NCI-H526 treated with DMSO at 0.1 percent for 48 hours (cell line): ENCODE results near the gene MRI1.
A peak's percentile ranks its signal among the peaks of the same experiment; 100 is the strongest.
"Not testable (repeated sequence)": the region's sequence is repeated elsewhere in the genome, so short reads cannot be mapped to it uniquely, and the experiment has no call there.

Experiments
- DNase-seq: peaks from one replicate; lab custom pipeline; 2025; lab: John Stamatoyannopoulos, UW

The MRI1 gene

DNA sequence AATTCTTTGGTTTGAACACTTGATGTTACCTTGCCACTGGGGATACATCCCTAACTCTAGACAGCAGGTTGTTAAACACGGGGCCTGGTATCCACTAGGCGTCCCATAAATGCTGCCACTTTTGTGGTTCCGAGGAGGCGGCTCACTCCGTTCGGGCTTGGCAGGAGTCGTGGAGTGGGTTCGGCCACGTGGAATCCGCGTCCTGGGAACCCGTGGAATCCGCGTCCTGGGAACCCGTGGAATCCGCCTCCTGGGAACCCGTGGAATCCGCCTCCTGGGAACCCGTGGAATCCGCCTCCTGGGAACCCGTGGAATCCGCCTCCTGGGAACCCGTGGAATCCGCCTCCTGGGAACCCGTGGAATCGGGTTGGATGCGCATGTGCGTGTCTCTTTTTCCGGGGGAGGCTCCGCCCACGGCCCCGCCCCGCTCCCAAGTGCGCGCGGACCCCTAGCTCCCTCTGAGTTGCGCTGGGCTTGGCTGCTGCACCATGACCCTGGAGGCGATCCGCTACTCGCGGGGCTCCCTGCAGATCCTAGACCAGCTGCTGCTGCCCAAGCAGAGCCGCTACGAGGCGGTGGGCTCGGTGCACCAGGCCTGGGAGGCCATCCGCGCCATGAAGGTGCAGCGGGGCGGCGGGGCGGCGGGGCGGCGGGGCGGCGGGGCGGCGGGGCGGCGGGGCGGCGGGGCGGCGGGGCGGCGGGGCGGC, at the start of gene MRI1:
MRI1 (plus strand) TSS at position 422 of the 707 bp plus-strand sequence; CDS start at position 489, 67 bp downstream.
- DNase-seq: peak; percentile 4

DNA sequence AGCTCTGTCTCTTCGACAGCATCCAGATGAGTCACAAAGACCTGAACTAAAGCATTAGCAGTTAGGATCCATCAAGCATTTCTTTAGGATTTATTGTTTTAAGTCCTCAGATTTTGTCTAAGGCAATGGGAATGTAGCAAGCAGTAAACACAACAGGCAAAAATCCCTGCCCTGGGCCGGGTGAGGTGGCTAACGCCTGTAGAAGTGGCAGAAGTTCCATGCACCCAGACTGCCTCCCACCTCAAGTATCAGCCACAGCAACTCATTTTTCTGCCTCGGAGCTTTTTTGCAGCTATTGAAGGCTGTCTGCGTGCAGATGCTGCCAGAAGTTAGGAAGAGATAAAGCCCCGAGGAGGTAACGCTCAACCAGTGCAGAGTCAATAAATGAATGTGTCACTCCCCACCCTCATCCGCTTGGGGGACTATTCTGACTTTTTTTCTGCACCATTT, 47.1 kb upstream of the MRI1 start:
- no peak for DNase-seq

DNA sequence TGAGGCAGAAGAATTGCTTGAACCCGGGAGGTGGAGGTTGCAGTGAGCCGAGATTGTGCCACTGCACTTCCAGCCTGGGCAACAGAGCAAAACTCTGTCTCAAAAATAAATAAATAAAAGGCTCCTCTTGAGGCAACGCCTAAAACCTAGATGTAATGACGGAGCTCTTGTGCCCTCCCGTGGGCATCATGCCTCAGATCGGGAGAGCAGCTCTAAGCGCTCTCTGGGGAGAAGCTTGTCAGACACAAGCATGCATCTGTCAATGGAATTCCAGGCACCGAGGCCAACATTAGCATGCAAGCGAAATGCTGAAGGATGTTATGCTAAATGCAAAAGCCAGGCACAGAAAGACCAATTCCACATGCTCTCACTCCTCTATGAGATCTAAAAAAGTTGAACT, 45.6 kb upstream of the MRI1 start:
- peak; percentile 20 for DNase-seq

DNA sequence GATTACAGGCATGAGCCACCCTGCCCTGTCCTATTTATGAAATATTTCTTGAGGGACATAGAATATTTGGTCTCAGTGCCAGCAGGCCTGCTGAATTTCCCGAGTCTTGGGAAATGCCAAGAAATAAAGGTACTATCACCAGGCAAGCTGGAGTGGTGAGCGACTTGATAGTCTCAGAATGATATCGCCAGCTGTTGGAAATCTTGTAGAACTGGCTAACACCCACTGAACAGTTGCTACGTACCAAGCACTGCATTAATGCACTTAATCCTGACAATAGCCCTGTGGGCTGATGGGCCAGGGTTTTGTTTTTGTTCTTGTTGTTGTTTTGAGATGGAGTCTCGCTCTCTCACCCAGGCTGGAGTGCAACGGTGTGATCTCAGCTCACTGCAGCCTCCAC, 42.2 kb upstream of the MRI1 start:
- DNase-seq: no peak

DNA sequence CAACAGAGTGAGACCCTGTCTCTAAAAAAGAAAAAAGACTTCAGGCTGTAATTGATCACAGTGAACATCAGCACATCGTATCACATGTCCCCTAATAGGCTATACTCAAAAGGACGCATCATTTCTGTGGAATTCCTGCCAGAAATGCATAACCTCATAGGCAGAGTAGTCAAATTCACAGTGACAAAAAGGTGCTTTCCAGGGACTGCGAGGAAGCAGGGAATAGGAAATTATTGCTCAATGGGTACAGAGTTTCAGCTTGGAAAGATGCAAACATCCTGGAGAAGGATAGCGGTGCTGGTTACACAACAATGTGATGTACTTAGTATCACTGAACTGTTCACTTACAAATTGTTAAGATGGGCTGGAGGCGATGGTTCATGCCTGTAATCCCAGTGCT, 41.1 kb upstream of the MRI1 start:
- no peak for DNase-seq

DNA sequence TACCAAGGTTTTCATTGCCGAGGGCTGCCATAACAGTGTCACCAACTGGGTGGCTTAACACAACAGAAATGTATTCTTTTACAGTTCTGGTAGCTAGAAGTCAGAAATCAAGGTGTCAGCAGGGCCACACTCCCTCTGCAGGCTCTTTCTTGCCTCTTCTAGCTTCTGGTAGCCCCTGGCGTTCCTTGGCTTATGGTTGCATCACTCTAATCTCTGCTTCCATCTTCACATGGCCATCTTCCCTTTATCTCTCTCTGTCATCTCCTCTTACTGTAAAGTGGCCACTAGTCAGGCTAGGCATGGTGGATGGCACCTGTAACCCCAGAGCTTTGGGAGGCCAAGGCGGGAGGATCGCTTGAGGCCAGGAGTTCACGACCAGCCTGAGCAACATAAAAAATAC, 38.0 kb upstream of the MRI1 start:
- no peak for DNase-seq

DNA sequence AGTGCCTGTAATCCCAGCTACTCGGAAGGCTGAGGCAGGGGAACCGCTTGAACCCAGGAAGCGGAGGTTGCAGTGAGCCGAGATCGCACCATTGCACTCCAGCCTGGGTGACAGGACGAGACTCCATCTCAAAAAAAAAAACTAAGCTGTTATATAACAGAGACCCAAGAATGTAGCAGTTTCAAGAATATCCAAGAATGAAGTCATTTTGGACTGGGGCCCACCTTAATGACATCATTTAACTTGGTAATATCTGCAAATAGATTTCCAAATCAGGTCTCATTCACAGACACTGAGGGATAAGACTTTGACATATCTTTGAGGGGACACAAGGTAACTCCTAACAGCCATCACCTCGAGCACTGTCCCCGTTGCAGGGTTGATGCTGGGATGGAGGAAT, 36.5 kb upstream of the MRI1 start:
- DNase-seq: no peak

DNA sequence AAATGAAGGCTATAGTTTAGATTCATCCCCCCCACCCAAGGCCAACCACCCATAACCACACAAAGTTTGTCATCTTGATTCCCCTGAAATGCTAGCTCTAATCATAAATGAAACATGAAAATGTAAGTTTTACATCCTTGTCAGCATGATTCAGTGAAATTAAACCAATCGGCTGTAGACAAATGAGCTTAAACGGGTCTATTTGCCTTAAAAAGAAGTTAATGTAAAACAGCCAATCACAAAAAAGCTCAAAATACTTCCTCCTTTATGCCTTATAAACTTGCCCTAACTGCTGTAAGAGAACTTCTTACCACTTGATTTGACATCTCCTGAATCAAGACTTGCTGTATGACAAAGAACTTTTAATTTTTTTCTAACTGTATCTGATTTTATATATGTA, 34.5 kb upstream of the MRI1 start:
- no peak for DNase-seq

DNA sequence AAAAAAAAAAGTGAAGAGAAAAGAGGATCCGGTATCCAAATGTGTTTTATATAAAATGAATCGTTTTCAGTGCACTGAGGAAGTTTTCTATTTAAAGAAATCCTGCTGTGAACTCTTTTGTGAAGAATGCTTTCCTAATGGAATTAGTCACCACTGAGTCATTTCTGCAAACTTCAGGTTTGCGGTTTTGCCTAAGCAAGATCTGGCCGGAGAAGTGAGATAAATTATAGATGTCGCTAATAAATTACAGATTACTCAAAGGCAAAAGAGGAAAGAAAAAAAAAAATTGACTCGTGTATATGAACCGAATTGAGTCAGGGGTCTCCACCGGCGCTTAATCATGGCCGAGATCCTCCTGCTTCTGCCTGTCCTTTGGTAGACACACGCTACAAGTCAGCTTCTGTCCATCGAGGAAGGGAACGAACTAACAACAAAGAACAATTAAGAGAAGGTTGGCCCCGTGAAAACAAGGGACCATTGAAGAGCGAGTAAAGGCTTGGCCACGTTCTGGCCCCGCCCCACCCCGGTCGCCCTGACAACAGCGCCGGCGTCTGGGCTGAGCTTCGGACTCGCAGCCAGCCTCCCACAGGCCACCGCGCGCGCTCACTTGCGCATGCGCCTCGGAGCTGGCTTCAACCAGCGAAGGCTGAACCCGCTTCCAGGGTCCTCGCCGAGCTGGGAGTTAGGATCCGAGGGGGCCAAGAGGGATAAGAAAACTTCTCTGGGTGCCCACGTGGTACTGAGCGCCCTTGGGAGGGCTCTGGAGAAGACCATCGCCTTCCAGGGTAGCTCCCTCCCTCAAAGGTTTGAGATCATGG, 33.0 kb upstream of the MRI1 start:
- peak; percentile 91 for DNase-seq

DNA sequence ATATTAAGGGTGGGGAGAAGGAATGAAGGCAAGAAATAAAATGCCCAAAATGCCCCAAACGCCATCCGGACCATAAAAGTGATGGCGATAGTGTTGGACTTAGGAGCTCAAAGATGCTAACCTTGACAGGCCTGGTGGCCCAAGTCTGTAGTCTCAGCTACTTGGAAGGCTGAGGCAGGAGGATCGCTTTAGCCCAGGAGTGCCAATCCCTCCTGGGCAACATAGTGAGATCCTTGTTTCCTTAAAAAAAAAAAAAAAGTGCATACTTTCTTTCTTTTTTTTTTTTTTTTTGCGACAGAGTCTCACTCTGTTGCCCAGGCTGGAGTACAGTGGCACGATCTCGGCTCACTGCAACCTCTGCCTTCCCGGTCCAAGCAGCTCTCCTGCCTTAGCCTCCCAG, 32.0 kb upstream of the MRI1 start:
- DNase-seq: no peak

DNA sequence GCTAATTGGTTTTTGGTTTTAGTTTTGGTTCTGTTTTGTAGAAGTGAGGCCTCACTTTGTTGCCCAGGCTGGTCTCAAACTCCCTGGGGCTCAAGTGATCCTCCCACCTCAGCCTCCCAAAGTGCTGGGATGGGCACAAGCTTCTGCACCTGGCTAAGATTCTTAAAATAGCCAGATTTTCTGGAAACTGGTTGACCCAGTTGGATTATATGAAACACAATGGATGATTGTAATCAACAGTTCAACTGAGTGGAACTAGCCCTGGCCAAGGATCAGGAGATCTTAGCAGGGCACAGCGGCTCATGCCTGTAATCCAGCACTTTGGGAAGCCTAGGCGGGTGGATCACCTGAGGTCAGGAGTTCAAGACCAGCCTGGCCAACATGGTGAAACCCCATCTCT, 29.6 kb upstream of the MRI1 start:
- DNase-seq: no peak

DNA sequence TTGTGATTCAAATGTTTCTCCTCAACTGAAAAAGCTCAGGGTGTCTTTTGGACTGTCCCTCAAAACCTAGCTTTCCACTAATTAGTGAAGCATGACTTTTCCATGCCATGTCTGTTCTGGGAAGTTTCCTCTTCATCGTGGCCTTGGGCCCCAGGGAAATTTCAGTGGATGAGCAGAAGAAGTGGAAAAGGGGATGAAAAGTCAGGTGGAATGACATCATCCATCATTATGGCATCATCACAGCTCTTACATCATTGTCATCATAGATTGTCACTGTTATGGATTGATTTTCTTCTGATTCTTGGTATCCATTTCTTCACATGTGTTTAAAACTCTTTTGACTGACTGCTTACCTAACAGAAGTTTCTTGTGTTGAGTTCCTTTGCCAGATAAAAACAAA, 26.2 kb upstream of the MRI1 start:
- DNase-seq: no peak

DNA sequence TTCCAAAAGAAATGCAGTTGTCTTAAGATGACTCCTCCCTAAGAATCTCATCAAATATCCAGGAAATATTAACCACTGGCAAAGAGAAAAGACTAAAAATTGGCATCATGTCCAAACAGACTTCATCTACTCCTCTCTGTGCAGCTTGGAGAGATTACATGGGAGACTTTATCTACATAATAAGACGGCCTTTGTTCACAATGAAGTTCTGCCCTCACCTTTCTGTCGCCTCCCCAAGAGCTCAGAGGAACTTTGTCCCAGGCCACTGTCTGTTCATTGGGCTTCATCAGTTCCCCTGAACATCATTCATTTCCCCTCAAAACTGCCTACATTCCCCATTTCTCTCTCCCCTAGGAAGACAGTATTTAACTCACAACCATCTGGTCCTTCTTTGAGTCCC, 22.4 kb upstream of the MRI1 start:
- DNase-seq: no peak

DNA sequence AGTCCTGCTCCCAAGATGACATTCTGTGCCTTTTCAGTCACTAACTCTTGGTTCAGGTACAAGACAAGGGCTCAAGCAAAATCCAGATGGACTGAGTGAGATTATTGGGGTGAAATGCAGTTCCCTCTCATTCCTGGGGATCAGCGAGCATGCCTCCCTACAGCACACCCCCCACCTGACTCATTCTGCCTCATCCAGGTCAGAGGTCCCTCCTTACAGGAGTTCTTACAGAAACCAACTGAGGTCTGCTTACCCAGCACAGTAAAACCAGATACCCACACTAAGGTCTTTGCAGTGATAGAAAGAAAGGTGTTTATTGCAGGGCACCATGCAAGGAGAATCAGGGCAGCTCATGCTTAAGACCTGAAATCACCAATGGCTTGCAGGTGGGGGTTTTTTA, 21.6 kb upstream of the MRI1 start:
- no peak for DNase-seq

DNA sequence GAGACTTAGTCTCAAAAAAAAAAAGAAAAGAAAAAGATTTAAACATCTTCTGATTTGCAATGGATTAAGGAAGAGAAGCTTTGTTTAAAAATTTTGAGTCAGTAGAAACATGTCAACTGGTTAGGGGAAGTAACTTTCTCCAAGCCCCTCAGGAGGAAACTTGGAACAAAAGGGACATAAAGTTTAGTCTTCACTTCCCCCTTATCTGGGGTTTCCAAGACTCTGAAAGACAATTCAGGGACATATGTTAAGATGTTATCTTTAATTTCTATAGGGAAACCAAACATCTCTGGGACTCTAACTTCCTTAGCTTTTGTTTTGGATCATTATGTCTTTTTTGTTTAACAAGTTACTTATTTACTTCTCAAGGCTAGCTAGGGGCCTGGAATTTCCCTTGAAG, 20.1 kb upstream of the MRI1 start:
- no peak for DNase-seq

DNA sequence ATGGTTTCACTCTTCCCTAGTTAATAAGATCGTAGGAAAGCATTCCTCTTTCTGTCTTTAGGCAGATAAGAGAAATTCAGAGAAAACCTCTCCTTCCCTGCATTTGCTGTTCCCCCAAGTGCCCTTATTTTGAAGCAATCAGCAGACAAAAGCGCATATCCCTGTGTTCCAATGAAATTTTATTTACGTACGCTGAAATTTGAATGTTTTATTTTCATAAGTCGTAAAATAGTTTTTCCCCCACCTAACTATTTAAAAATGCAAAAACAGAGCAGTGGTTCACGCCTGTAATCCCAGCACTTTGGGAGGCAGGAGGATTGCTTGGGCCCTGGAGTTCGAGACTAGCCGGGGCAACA, 17.2 kb upstream of the MRI1 start:
- no peak for DNase-seq

DNA sequence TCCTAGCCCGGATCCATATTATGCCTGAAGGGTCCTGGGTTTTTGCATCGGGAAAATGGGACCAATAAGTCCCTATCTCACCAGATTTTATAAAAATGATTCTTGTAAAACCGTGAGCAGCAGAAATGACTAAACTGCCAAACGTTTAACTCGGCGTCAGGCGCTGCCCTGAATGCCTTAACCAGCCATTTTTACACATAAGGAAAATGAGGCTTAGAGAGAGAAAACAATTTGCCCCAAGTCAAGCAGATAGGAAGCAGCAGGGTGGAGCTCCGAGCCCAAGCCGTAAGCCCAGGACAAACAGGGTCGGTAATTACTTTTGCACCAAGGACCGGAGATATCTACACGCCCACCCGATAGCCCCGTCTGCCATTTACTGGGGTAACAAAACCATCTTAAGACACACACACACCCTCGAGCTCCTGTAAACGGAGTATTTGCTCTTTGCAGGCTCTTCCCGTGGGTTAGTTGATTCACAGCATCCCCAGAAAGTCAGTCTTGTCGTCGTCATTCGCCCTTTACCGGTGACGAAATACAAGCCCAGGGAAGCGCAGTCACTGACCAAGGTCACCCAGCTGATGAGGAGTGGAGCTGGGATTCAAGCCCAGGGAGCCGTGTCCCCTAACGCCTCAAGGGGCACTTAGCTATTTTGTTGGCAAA, 16.0 kb upstream of the MRI1 start:
- DNase-seq: no peak

DNA sequence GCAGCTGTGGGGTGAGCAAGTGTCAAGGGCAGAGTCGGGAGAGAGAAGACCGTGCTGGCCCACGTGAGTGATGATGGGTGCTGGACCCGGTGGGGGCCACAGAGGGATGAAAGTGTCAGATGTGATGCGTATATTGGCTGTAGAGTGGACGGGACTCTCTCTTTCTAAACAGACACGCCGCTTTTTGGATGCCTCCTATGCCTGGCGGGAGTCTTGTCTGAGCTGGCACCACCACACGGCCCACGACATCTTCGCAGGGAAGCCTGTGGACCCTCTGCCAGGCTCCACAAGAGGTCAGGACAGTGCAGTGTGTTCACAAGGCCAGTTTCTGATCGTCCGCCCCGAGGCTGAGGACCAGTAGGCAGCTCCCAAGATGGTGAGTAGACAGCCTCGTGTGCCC, 12.9 kb upstream of the MRI1 start:
- DNase-seq: no peak

DNA sequence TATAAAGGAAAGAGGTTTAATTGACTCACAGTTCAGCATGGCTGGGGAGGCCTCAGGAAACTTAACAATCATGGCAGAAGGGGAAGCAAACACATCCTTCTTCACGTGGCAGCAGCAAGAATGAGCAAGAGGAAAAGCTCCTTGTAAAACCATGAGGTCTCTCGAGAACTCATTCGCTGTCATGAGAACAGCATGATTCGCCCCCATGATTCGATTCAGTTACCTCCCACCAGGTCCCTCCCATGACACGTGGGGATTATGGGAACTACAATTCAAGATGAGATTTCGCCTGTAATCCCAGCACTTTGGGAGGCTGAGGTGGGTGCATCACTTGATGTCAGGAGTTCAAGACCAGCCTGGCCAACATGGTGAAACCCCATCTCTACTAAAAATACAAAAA, 10.7 kb upstream of the MRI1 start:
- DNase-seq: not testable (repeated sequence)

DNA sequence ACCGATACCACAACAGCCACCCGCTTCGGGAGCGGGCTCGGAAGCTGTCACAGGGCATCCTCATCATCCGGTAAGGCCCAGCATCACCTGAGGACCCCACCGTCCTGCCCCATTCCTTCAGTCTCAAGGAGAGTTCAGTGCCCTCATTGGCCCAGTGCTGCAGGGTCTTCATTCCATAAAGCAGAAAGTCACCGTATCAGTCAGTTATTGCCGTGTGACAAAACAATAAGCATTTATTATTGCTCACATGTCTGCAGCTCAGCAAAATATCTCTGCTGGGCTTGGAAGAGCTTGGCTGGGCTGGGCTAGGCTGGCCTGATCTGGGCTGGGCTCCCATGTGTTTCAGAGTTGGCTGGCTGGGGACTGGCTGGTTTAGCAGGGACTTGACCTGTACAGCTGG, 8.1 kb upstream of the MRI1 start:
- no peak for DNase-seq

DNA sequence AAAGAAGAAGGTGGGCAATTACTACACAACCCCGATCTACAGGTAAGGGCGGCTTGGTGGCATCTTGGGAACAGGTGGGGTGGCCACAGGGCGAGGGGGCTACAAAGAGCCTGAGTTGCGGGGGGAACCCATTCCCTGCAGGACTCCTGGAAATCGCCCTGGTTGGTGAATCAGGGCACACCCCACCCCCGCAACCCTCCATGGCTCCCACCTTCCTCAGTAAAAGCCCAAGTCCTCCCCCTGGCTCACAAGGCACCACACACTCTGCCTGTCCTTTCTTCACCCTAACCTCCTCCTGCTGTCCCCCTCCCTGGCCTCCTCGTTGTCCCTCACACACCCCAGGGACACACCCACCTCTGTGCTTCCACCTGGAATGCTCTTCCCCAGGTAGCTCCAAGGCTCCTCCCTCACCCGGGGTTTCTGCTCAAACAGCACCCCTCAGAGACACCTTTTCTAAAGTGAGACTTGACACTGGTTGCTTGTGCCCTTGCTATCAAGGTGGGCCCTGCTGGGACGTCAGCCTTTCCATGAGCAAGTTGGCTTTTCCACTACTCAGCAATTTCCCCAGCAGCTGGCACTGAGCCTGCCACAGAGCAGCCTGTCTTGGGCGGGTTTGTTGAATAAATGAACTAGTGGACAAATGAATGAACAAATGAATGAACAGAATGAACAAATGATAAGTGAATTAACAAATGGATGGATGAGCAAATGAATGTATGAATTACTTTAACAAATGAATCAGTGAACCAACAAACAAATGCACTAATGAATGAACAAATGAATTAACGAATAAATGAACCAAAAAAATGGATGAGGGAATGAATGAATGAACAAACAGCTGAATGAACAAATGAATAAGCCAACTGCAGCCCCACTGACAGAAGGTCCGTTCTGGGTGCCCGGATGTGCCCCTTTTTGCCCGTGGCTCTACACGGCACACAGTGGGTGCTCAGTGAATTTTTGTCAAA, 6.2 kb upstream of the MRI1 start:
- no peak for DNase-seq

DNA sequence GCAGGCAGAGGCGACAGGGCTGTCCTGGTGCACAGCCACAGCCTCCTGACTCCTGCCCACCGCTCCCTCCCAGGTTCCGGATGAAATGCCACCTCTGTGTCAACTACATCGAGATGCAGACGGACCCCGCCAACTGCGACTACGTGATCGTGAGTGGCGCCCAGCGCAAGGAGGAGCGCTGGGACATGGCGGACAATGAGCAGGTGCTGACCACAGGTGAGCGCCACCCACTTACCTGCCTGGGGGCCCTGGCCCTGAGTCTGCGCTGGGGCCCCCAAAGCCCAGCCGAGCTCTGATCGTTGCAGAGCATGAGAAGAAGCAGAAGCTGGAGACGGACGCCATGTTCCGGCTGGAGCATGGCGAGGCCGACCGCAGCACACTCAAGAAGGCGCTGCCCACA, 5.5 kb upstream of the MRI1 start:
- no peak for DNase-seq
